Stimulated activated CD4-positive, alpha-beta T cell treated with anti-CD3 and anti-CD28 coated beads, Interleukin-4, amount 100 ng/mL, for 24 hours (primary cell): ENCODE measurements around the gene CIT.

Source experiments
- DNase-seq: peaks from one replicate; pipeline ENCODE4 v3.0.0-alpha.2; 2020

Gene CIT

DNA sequence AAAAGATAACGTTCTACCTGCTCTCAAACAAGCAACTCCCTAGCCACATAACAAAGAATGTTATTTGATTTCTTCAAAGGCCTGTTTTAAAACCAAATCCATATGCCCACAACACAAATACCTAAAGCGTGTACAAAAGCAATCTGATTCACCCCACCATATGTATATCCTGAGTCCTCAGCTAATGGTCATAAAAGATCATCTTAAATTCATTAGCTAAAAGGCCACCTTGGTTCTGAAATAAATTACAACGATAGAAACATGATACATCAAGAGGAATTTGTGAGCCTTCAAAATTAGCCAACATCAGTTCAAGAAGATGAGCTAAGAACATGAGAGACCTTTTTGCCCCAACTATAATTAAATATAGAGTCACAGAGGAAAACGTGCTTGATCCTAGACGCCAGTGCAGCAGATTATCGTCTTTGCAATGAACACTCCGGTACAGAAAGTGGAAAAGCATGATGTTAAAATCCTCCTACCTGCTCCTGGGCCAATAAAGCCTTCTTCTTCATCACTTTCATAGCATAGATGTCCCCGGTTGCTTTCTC, 20.0 kb downstream of the CIT start:
- no peak for DNase-seq

DNA sequence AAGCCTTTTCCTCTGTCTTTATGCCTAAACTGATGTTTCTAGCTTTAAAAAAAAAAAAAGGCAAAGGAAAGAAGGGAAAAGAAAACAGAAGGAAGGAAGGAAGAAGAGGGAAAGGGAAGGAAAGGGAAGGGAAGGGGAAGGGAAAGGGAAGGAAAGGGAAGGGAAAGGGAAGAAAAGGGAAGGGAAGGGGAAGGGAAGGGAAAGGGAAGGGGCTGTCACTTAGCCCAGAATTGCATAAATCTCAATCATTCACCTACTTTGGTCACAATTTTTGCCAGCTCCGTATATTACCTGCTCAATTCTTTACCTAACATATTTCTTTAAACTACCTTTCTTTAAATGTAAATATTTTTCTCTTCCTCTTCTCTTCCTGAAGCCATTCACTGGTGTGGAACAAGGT, 26.8 kb downstream of the CIT start:
- DNase-seq = no peak

DNA sequence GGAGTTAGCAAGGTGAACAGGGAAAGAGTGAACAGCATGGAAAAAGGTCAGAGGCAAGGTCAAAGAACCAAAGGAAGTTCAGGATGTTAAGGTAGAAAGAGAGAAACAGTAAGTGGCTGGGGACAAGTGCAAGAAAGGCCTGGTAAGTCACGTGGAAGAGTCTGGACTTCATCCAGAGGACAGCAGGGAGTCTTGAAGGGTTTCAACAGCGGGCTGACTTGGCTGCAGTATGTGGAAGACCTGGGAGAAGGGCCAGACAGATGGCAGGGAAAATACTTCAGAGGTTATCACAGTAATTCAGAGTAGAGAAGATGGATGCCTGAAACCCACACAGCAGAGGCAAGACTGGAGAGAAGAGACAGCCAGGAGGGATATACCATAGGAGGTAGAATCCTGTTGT, 34.0 kb downstream of the CIT start:
- DNase-seq = no peak

DNA sequence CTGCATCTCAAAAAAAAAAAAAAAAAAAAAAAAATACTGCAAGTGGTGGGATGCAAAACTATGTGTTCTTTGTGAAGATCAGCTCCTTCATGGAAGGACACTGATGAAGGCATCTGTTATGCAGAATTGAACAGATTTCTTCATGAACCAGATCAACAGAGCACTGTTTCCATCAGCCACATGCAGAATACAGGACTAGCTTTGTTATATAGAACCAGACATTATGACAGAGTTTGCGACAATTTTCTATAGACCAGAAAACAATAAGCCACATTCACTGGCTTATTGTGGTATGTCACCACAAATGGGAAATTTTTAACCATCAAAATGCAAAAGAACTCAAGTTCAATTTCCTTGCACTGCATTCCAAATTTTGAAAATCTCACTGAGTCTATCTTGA, 34.7 kb downstream of the CIT start:
- no peak for DNase-seq

DNA sequence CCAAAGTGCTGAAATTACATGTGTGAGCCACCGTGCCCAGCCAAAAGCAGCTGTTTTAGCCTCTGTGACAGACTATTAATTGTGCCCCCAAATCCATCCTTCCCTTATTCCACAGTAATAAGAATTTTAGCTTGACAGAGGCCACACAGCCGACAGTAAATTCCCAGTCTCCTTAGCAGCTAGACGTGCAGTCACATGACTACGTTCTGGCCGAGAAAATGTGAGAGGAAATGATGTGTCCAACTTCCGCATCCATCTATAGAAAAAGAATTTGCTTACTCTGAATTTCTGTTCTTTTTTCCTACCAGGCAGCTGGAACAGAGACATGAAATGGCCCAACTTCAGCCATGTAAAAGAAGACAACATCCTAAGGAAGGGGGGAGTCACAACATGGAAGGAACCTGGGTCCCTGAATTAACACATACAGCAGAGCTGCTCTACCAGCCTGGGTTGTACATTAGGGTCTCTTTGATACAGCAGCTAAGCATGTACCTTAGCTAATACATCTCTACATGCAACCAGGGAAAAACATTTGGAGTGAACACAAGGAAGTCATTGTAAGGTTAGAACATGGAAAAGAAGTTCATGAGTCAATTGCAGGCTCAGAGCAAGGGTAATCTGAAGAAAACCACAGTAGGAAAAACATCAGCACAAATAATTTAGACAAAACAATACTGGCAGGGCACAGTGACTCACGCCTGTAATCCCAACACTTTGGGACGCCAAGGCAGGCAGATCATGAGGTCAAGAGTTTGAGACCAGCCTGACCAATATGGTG, 35.5 kb downstream of the CIT start:
- no peak for DNase-seq

DNA sequence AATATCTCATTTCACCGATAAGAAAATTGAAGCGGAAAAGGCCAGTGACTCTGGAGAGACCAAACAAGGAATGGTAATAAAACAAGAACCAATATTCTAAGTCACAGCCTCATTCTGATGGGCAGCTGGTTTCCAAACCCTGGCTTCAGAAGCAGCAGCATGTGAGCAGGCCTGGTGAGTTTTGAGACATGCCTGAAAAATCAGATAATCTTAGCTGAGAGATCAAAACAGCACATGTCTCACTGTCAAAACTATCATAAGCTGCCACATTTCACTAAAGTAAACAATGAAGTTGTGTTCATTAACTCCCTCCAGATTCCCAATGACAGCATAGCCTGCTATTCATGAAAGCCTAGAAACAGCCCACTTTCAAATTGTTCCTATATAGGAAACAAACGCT, 36.5 kb downstream of the CIT start:
- DNase-seq = no peak

DNA sequence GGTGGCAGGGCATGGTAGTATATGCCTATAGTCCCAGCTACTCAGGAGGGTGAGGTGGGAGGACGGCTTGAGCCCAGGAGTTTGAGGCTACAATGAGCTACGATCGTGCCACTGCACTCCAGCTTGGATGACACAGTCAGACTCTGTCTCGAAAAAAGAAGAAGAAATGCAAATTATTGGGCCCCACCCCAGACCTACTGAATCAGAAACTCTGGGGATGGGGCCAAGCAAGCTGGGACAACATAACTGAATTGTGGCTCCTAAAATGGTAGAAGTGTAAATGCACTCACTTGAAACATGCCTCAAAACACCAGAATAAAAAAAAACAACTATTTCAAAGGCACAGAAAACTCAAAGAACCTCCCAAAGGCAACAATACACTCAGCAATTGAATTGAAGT, 37.0 kb downstream of the CIT start:
- no peak for DNase-seq

DNA sequence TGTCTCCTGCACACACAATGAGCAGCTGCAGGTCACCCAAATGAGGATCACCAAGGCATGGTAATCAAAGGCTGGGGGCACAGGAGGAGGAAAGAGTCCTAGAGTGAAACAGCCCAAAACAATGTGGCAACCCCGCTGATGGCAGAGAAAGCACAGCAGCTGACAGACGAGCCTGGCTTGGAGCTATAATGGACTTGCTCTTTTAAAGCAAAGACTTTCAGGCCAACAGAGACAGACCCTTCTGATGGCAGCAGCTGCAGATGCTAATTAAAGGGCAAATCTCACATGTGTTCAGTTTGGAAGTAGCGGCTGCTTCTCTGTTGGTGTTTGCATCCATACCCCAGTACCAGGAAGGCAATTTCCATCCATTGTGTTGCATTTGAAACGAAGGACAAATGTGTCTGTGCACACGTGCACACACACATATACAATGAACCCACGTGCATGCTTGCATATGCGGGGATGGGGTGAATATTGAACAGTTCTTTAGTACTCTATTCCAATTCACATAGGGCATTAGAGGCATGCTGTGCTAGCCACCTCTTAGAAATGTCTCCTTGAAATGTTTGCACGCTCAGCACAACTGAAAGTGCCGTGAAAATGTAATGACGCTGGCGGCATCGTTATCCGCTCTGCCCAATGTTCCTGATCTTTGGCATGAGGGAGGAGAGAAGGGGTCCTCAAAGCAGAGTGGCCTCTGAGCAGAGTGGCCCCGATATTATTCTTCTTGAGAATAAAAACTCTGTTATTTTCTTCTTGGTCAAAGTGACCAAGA, 38.1 kb downstream of the CIT start:
- no peak for DNase-seq

DNA sequence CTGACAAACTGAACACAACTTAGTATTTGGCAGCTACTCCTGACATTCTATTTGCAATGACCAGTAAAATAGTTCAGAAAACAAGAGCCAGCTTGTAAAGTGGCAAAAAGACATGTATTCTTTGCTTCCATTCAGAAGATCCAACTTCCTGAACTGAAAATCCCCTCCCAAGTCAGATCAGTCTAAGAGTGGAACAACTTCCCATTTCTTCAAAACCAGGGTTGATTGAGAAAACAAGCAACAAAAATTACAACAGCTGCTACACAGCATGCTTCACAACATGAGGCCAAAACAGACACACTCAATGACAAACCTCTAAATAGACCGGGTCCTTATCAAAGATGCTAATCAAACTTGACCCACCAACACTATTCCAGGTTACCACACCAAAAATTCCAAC, 40.3 kb downstream of the CIT start:
- no peak for DNase-seq

DNA sequence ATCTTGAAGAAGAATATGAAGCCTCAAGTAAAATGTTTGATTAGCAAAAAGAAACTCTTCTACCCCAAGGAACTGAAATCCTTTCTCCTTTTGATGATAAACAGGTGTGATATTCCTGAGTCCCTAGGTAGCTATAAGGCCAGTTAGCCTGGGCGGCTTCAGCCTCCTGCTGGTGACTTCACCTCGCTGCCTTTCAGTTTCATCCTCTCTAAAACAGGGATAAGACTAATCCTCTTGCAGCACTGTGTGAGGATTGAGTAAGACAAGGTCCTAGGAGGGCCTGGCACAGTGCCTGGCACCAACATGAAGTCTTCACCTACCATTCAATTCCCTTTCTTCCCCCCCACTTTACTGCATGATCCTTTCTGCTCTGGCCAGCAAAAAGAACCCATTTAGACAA, 42.1 kb downstream of the CIT start:
- no peak for DNase-seq

DNA sequence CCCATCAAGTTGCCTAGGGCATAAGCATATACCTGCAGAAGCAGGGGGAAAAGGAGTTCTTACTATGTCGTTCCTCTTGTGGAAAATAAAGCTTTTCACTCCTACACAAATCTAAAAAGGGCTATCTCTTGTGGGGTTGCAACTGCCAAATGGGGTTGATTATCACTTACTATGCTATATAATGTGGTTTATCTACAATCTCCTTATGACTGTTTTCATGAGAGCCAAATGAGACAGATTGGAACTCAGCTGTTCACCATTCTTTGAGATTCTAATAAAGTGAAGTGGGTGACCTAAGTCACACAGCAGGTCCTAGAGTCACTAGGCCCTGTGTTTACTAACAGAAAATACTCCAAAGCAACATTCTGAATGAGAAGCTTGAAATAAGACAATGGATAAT, 47.7 kb downstream of the CIT start:
- no peak for DNase-seq

DNA sequence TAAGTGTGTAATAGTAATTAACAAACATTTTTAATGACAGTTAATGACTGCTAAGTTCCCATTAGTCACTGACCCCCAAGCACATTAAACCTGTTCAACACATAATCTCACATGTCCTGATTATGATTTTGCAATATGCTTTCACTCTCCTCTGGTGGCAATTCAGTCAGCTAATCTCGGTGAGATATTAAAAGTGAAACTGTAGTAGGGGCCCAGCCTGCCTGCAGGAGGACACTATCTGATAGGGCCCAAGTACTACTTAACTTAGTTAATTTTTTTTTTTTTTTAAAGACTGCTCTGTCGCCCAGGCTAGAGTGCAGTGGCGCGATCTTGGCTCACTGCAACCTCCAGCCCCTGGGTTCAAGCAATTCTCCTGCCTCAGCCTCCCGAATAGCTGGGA, 48.8 kb downstream of the CIT start:
- DNase-seq = no peak

DNA sequence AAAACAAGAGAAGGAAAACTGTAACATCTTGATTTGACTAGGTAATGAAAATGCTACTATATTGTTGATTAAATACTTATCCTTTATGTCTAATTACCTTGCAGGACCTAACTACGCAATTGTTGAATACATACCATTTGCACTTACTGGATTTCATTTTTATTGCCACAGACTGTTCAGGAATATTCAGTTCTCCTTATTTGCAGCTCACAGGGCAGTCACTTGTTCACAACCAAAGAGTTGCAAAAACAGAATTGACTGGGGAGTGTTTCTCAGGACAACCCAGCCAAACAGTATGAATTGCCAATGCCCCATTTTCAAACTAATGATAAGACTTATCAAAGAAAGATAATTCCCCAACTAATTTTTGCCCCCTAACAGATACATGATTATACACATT, 49.4 kb downstream of the CIT start:
- no peak for DNase-seq

DNA sequence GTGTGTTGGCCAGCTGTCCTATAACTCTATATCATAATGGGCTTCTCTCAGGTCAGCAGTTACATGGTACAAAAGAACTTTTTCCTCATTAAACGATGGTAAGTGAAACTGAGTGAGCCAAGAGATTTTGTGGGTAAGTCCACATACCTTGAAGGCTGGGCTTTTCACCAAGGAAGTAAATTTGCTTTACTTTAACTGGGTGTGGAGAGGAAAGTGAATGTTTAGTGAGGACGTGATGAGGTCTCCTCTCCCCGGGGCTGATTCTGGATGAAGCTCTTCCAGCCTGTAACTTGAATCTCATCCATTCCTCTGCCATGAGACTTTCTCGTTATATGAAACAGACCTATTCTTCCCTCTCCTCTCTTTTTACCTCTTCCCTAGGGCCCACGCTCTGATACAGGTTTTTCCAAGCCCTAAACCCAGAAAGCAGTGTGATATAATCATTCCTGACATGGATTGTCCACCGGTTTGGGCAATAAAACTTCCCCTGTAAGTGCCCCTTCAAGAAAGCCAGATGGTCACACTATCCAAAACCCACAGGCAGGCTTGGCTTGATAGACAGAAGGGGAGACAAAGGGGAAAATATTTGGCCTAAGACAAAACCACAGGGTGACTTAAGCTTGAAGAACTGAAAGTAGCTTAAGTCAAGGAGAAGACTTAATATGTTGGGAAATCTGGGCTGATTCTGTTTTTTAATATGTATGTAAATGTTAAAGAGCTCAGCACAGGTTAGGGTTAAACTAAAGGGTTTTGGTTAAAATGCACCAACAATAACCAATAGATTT, 50.3 kb downstream of the CIT start:
- DNase-seq = no peak

DNA sequence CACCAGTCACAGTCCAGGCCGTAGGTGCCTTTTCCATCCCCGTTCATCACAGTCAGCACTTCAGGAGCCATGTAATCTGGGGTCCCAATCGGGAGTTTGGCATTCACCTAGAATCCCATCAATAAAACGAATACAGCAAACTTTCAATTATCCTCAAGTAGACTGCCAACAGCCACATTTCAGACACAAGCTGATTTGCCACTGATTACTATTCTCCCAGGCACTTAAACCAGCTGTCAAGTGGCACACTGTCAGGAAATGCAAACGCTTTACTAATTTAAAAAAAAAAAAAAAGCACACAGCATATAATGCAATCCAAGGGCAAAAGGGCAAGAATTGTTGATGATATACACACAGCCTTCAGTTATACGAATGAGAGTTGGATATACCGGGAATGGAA, 51.9 kb downstream of the CIT start:
- DNase-seq = no peak

DNA sequence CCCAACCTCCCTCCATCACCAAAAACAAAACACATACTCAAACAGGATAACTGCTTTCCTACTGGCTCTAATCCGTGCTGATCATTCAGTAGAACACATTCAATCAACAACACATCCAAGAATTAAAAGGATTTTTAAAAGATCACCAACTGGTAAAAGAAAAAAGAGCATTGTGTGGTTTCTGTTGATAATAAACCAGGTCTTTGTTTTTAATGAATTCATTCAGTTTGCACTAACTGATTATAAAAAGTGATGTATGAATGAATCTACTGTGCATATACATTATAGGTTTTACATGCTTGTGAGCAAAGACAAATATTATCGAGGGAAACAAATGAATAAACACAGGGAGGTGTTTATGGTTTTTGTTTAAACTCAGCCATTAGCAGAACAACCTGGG, 55.1 kb downstream of the CIT start:
- no peak for DNase-seq

DNA sequence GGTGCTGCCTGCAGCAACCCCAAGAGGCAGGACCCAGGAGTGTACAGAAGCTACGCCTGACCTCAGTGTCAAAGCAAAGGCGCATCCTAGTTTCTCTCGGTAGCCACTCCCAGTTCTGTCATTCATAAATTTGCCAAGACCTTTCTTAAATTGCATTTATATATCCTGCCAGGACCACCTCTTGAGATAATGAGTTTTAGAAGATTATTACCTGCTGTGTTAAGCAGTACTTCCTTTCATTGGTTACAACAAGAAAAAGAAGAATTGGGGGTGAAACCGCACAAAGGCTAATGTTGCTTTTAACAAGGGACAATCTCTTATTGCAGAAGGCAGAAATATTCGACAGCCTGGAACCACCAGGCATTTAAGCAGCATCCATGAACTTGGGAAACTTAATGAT, 57.8 kb downstream of the CIT start:
- DNase-seq = no peak

DNA sequence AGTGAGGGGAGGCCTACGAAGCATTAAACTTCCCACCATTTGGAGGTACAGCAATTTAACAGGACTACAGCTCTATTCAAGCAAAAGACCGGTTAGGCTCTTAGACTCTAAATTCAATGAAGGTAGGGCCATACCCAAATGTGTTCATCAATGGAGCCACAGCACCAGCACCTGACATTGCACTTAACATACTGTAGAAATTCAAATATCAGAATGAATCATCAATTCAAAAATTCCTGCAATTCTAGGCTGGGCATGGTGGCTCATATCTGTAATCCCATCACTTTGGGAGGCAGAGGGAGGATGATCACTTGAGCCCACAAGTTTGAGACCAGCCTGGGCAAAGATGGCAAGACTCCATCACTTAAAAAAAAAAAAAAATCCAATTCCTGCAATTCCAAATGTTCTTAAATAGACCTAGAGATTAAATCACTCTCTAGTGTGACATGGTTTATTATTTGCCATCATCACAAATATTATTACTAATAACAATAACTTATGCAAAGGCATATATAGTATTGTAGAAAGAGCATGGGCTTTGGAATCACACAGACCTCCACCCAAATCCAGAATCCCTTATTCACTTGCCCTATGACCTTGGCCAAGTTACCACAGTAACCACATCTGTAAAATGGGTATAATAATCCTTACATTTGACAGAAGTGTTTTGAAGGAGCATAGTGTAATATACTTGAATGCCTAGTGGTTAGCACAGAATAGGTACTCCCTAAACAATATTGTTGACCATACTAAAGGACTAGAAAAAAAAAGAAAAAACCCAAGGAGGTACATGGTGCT, 59.4 kb downstream of the CIT start:
- no peak for DNase-seq

DNA sequence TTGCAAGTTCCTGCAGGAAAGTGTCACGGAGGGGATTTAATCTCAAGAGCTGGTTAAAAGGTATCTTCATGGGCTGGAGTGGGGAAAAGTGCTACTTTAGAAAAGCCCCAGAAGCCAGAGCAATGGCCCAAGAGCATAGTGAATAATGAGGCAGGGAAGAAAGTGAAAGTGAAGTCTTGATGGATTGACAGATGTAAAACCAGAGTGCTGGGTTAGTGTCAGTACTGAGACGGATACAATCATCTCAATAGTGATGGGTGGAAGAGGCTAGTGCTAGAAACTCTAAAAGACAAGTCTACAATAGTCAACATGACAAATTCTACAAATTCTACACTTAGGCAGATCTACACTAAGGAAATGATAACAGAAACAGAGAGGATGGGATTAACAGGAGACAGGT, 68.1 kb downstream of the CIT start:
- DNase-seq = no peak

DNA sequence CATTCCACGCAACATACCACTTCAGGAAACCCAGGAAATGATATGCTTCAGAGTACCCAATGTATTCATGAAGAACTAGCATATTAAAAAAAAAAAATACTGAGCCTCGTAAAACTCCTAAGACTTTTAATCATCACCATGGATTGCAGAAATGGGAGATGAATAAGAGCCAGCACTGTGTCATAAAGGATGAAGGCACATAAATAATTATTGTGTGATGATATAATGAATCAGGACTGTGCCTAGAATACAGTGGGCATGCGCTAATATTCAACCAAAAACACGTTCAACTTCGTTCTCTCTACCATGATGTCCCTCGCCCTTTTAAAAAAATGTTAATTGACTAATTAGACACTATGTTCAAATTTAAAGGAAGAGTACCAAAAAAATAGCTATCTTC, 68.7 kb downstream of the CIT start:
- no peak for DNase-seq

DNA sequence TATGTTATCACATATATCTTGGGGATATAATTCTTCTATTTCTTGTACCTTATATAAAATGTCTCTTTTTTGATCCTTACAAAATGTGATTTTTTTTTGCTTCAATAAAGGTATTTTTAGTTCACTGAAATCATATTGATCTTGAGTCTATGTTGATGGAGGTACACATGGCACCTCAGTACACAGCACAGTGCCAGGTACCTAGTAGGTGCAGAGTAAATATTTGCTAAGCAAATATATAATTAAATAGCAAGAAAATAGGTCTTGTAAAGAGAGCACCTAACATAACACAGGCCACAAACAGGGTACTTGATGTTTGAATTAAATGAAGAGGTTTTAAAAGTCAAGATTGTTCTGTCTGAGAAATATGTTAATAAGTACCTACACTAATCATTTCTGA, 69.7 kb downstream of the CIT start:
- DNase-seq = no peak

DNA sequence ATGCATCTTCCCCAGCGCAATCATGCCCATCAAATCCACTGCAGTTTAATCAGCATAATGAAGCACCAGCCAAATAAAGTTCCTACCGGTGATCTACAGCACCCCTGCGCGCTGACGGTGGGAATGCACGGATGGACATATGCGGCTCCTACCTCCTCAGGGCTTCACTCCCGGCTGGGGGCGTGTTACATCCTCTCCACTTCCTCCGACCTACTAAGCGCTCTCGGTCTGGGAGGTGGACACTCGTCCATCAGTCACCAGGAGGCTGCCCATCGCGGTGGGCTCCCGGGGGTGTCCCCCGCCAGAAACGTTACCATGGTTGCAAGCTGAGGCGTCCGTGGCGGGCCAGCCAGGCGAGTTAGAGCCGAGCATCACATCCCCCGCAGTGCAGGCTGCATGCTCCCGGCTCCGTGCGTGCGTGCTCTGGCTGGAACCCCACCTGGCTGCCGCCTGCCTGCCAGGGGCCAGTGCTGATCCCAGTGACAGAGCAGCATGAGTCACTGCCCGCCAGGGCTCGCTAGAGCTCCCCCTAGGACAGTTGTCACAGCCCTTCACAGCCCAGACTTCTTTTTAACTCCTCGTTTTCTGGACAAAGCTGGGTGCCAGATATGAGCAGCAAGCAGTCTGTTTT, 73.0 kb downstream of the CIT start:
- no peak for DNase-seq
